Measurements from ENCODE around the gene WNT5A.

DNA sequence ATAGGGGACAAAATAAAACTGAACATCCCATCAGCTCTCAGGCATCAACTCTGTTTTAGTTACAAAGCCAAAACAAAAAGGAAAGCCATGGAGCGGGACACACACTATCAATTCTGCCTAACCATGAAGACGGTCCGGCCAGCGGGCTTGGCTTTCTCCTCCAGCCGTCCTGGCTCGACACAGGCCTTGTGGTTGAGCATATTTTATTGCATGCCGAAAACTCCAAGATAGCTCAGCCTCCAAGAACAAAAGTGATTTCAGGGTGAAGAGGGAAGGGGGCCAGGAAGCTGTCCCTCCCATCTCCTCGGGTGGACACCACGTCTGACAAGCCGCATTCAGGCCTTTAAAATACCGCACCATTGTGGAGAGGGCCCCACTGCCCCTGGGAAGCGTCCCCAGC is 31.2 kb downstream of the WNT5A start:
- no peak for TF ChIP-seq CTCF (IDR thresholded peaks at IDR 0.05; ENCODE audit: low read length)
- TF ChIP-seq EZH2 (IDR thresholded peaks at IDR 0.05; ENCODE audit: borderline replicate concordance, low read length), result no peak

Measured in OCI-LY1 (cell line).